HepG2 (cell line): ENCODE results near the gene PCDHA7. TPM values are rescaled to one million over a fixed set of nuclear protein-coding genes. Genes with fewer than 3 reads are reported as not detected.

Source experiments
- ATAC-seq: fragments of 200-7000 bp; cut with Tn5 transposase; 3 replicates; pipeline ENCODE4 v1.9.1; 2020; ENCODE audit warnings: mild to moderate bottlenecking, moderate library complexity
- BruUV-seq: library from RNA; stranded (reverse); fragments of 400-500 nt; replicated peaks from 2 replicates; lab custom pipeline; 2021; lab: Mats Ljungman, UMichigan
- CTCF ChIA-PET: fragments of 300-600 bp; formaldehyde crosslinking; extraction: SDS; loops from one replicate; lab custom pipeline; 2021; ENCODE audit warnings: low total read pairs, inconsistent platforms, low intra/inter-chr PET ratio; lab: Yijun Ruan, JAX
- POLR2A ChIA-PET: fragments of 350-600 bp; sonication (Branson Sonifier 250); formaldehyde crosslinking; loops from one replicate; lab custom pipeline; 2020; ENCODE audit warnings: antibody characterized with exemption, inconsistent platforms; lab: Yijun Ruan, JAX
- DNase-seq: peaks from one replicate; pipeline ENCODE4 v3.0.0-alpha.2; 2015; ENCODE audit warnings: low spot score
- FAIRE-seq: peaks from 3 replicates; lab custom pipeline; 2011; peaks lifted over from hg19 to GRCh38; lab: Jason Lieb, UNC
- H2AFZ ChIP-seq: one replicate; pipeline ENCODE4 v1.6.1; 2011; ENCODE audit warnings: low read length, inconsistent platforms
- H3K27ac ChIP-seq: fragments of 300-600 bp; 3 replicates; pipeline ENCODE4 v1.8.0; 2011; ENCODE audit warnings: mixed run types, mild to moderate bottlenecking, mixed read lengths, low read length, inconsistent platforms; ENCODE audit not compliant: insufficient read depth; ENCODE audit errors: extremely low read length
- H3K27me3 ChIP-seq, 2 experiments: fragments of 200-600 bp in 1 of 2; 2 replicates in 1 of 2; 3 replicates in 1 of 2; pipeline versions ENCODE4 v1.6.0 to v1.8.0; 2011; ENCODE audit warnings: low read length in 2 of 2, mild to moderate bottlenecking in 2 of 2, moderate library complexity in 2 of 2, inconsistent platforms in 1 of 2; ENCODE audit not compliant: insufficient read depth in 2 of 2, control insufficient read depth in 1 of 2
- H3K36me3 ChIP-seq, 2 experiments: fragments of 200-600 bp in 1 of 2; replicated peaks in 1 of 2; 2 replicates in 1 of 2; 3 replicates in 1 of 2; pipeline versions ENCODE4 v1.5.1 to v1.8.0; 2011; ENCODE audit warnings: low read length in 2 of 2, inconsistent platforms in 1 of 2; ENCODE audit not compliant: insufficient read depth in 2 of 2, control insufficient read depth in 1 of 2
- H3K4me1 ChIP-seq: 2 replicates; pipeline ENCODE4 v1.5.1; 2012; ENCODE audit warnings: low read length, inconsistent platforms; ENCODE audit not compliant: insufficient read depth
- H3K4me2 ChIP-seq: 2 replicates; pipeline ENCODE4 v1.6.0; 2011; ENCODE audit warnings: low read depth, low read length, inconsistent platforms
- H3K4me3 ChIP-seq, 3 experiments: fragments of 200-600 bp in 1 of 3; sonication (generic), shearing (Covaris generic) in 1 of 3; replicated peaks in 1 of 3; 2 replicates each; pipeline ENCODE4 v1.5.1; 2011 to 2016; ENCODE audit warnings: low read length in 3 of 3, inconsistent platforms in 2 of 3, low read depth in 2 of 3, mild to moderate bottlenecking in 2 of 3, control low read depth in 1 of 3, mixed read lengths in 1 of 3; ENCODE audit not compliant: insufficient read depth in 1 of 3
- H3K79me2 ChIP-seq: one replicate; pipeline ENCODE4 v1.6.1; 2011; ENCODE audit warnings: low read length, inconsistent platforms; ENCODE audit not compliant: insufficient read depth
- H3K9ac ChIP-seq: 2 replicates; pipeline ENCODE4 v1.6.0; 2011; ENCODE audit warnings: mild to moderate bottlenecking, low read depth, low read length, inconsistent platforms; ENCODE audit not compliant: insufficient read depth
- H3K9me3 ChIP-seq: 2 replicates; pipeline ENCODE4 v1.5.1; 2012; ENCODE audit warnings: mild to moderate bottlenecking, low read length
- H4K20me1 ChIP-seq: 2 replicates; pipeline ENCODE4 v1.6.0; 2011; ENCODE audit warnings: inconsistent platforms, mild to moderate bottlenecking, low read length, moderate library complexity; ENCODE audit not compliant: insufficient read depth
- ARID3A ChIP-seq: IDR thresholded peaks from 2 replicates; pipeline ENCODE4 v1.6.1; 2012; ENCODE audit warnings: low read depth, low read length, improper control_type of control experiment
- MAFK ChIP-seq, 2 experiments: IDR thresholded peaks in 1 of 2; conservative IDR thresholded peaks in 1 of 2; 2 replicates each; pipeline ENCODE4 v1.6.1; 2011; ENCODE audit warnings: improper control_type of control experiment in 2 of 2, low read length in 2 of 2
- MED13 ChIP-seq: sonication (generic); formaldehyde crosslinking; IDR thresholded peaks from 2 replicates; pipeline ENCODE4 v1.5.0; 2020; ENCODE audit warnings: missing genetic modification reagents
- PHF20 ChIP-seq: sonication (generic); formaldehyde crosslinking; IDR thresholded peaks from 2 replicates; pipeline ENCODE4 v1.5.0; 2020; ENCODE audit warnings: mild to moderate bottlenecking, missing genetic modification reagents
- ZBTB49 ChIP-seq: sonication (generic); formaldehyde crosslinking; IDR thresholded peaks from 2 replicates; pipeline ENCODE4 v1.4.0; 2020; ENCODE audit warnings: missing genetic modification reagents, borderline replicate concordance
- ZNF260 ChIP-seq: sonication (generic); formaldehyde crosslinking; IDR thresholded peaks from 2 replicates; pipeline ENCODE4 v1.4.0; 2020; ENCODE audit warnings: missing genetic modification reagents, low read depth, mild to moderate bottlenecking, borderline replicate concordance
- ZNF276 ChIP-seq: sonication (generic); formaldehyde crosslinking; IDR thresholded peaks from 2 replicates; pipeline ENCODE4 v1.4.0; 2020; ENCODE audit warnings: mild to moderate bottlenecking, low read depth, missing genetic modification reagents
- ZNF775 ChIP-seq: sonication (generic); formaldehyde crosslinking; IDR thresholded peaks from 2 replicates; pipeline ENCODE4 v1.4.0; 2020; ENCODE audit warnings: missing genetic modification reagents, mild to moderate bottlenecking, moderate library complexity, borderline replicate concordance
- ZNF777 ChIP-seq: sonication (generic); formaldehyde crosslinking; IDR thresholded peaks from 2 replicates; pipeline ENCODE4 v1.4.0; 2020; ENCODE audit warnings: missing genetic modification reagents
- ZNF841 ChIP-seq: sonication (generic); formaldehyde crosslinking; IDR thresholded peaks from 2 replicates; pipeline ENCODE4 v1.8.1; 2023; ENCODE audit warnings: missing genetic modification reagents, borderline replicate concordance
- WGBS: methylation state at CpG from one replicate; pipeline ENCODE4 v1.1.6; 2017; ENCODE audit warnings: low lambda C conversion rate; 5-methylcytosine and 5-hydroxymethylcytosine counted together
- in situ Hi-C: cut with HindIII; loops from 2 replicates; pipeline ENCODE4 v1.10.0; 2017; ENCODE audit warnings: low pct_unique_long_range_greater_than_20kb; ENCODE audit not compliant: extremely low pct_ligation_motif_present
- intact Hi-C: fragments of 100-400 bp; cut with micrococcal nuclease; formaldehyde crosslinking; loops from one replicate; pipeline ENCODE4 v1.10.0; 2022; ENCODE audit not compliant: unreplicated experiment
- polyA plus RNA-seq, 8 experiments: library from polyadenylated mRNA; depleted of rRNA in 3 of 8; stranded (reverse) in 7 of 8; unstranded in 1 of 8; fragments of >200 nt; fragmentation: Illumina TruSeq in 4 of 8; extraction: Trizol in 4 of 8; gene quantifications; 2 replicates each; pipeline versions ENCODE4 v1.2.1 to v1.2.3, GENCODE V29; 2011 to 2016; ENCODE audit warnings: low read depth in 4 of 8, missing spikeins in 1 of 8, mixed read lengths in 1 of 8; ENCODE audit not compliant: insufficient read depth in 1 of 8
- total RNA-seq, 5 experiments: library from RNA; depleted of rRNA; stranded (reverse); fragments of >200 nt; fragmentation: Illumina TruSeq; extraction: Trizol; gene quantifications; 2 replicates each; pipeline ENCODE4 v1.2.3, GENCODE V29; 2016; ENCODE audit warnings: low read depth in 1 of 5

Gene PCDHA7
- total and polyA plus RNA-seq, 2 of the 13 experiments (the other 11 are each of a cell fraction or from before 2014, with no cell fraction given): 0.49 to 0.53 TPM

GRCh38 chr5:140857177-140857986 is 23.3 kb downstream of the PCDHA7 start:
- no TSS peak for BruUV-seq
- WGBS: 90% methylated on average over 93 of the region's 94 CpGs
- Histone ChIP-seq H2AFZ (no peak overlapping the region), H3K36me3 (no peaks in the 10 kb centered on the region), H3K4me3 (no peak overlapping the region), H3K27ac (no peak overlapping the region), H3K4me1 (no peaks in the 10 kb centered on the region), H3K79me2 (no peaks in the 10 kb centered on the region), H3K9ac (no peak overlapping the region), H3K27me3 (no peaks in the 10 kb centered on the region), H4K20me1 (no peaks in the 10 kb centered on the region), H3K4me2 (no peak overlapping the region), H3K9me3 (no peaks in the 10 kb centered on the region)
- ATAC-seq (no peak), FAIRE-seq (no peak), DNase-seq (no peak)
- TF ChIP-seq ZNF276: no peak
- CTCF ChIA-PET: no interaction called here
- POLR2A ChIA-PET: no interaction called here
- in situ Hi-C loops (no loop called here), intact Hi-C loops (no loop called here)

- H4K20me1 ChIP-seq: no peaks in the 10 kb centered on the region
- ATAC-seq: no peak
- H3K9me3 ChIP-seq: no peaks in the 10 kb centered on the region
- H3K9ac ChIP-seq: no peak overlapping the region
- H3K4me1 ChIP-seq: no peaks in the 10 kb centered on the region
- no peaks in the 10 kb centered on the region for H3K36me3 ChIP-seq
- ChIA-PET CTCF (no interaction called here), POLR2A (no interaction called here)
- H3K27ac ChIP-seq: no peak overlapping the region
- no peak for DNase-seq
- no peaks in the 10 kb centered on the region for H3K27me3 ChIP-seq
- no peak overlapping the region for H3K4me3 ChIP-seq
- 78% methylated on average over 15 of the region's 22 CpGs for whole genome bisulfite sequencing
- H3K4me2 ChIP-seq: no peak overlapping the region
- intact Hi-C loops: no loop called here
- BruUV-seq: no TSS peak
- H3K79me2 ChIP-seq: no peaks in the 10 kb centered on the region
- in situ Hi-C loops: no loop called here
- no peak overlapping the region for H2AFZ ChIP-seq
- no peak for FAIRE-seq
- TF ChIP-seq ZNF777 (CRISPR knock-in tag) (no peak), ZNF841 (CRISPR knock-in tag) (no peak), PHF20 (CRISPR knock-in tag) (no peak), ZNF775 (CRISPR knock-in tag) (no peak), MED13 (no peak), MAFK (conservative IDR thresholded peaks at IDR 0.05 in 1 of 2, IDR thresholded peaks at IDR 0.05 in 1 of 2; ENCODE audit: low read length in 2 of 2) (no peak), ARID3A (no peak), ZNF260 (no peak), ZBTB49 (CRISPR knock-in tag) (no peak)
These were observed 23.8 kb downstream of the PCDHA7 start for GRCh38 chr5:140857987-140858240.
